DMS53 treated with DMSO at 0.1 percent for 48 hours (cell line): ENCODE measurements around the gene HIVEP2.

Experiments used
- DNase-seq: peaks from one replicate; lab custom pipeline; 2025; ENCODE audit not compliant: unreplicated experiment; lab: John Stamatoyannopoulos, UW

Gene HIVEP2

GRCh38 chr6:142945446-142946180 lies 637 bp upstream of the HIVEP2 start:
- peak; percentile 27 for DNase-seq

GRCh38 chr6:142944124-142945048 lies 590 bp downstream of the HIVEP2 start:
- DNase-seq, result no peak

- no peak for DNase-seq
Measured at GRCh38 chr6:142943711-142944123, 1.3 kb downstream of the HIVEP2 start.

- peak; percentile 41 for DNase-seq
Measured at GRCh38 chr6:142942805-142943227, 2.2 kb downstream of the HIVEP2 start.

GRCh38 chr6:142942238-142942637 lies 2.7 kb downstream of the HIVEP2 start:
- DNase-seq, result no peak

GRCh38 chr6:142941018-142941417 lies 4.0 kb downstream of the HIVEP2 start:
- DNase-seq, result no peak

- no peak for DNase-seq
Measured at GRCh38 chr6:142940487-142940886, 4.5 kb downstream of the HIVEP2 start.

- DNase-seq, result no peak
Measured at GRCh38 chr6:142938510-142938909, 6.5 kb downstream of the HIVEP2 start.

GRCh38 chr6:142937986-142938385 lies 7.0 kb downstream of the HIVEP2 start:
- no peak for DNase-seq

GRCh38 chr6:142935553-142936517 lies 9.1 kb downstream of the HIVEP2 start:
- DNase-seq, result peak; percentile 13

- no peak for DNase-seq
Measured at GRCh38 chr6:142934599-142934998, 10.4 kb downstream of the HIVEP2 start.

- no peak for DNase-seq
Measured at GRCh38 chr6:142934106-142934505, 10.9 kb downstream of the HIVEP2 start.

GRCh38 chr6:142933701-142934100 lies 11.3 kb downstream of the HIVEP2 start:
- no peak for DNase-seq

- DNase-seq, result no peak
Measured at GRCh38 chr6:142932889-142933288, 12.1 kb downstream of the HIVEP2 start.

GRCh38 chr6:142929751-142930358 lies 15.1 kb downstream of the HIVEP2 start:
- no peak for DNase-seq

GRCh38 chr6:142927904-142928303 lies 17.1 kb downstream of the HIVEP2 start:
- no peak for DNase-seq

GRCh38 chr6:142927271-142927580 lies 17.8 kb downstream of the HIVEP2 start:
- DNase-seq, result no peak

GRCh38 chr6:142926494-142927270 lies 18.3 kb downstream of the HIVEP2 start:
- peak; percentile 38 for DNase-seq

- DNase-seq, result no peak
Measured at GRCh38 chr6:142926177-142926493, 18.8 kb downstream of the HIVEP2 start.

- DNase-seq, result no peak
Measured at GRCh38 chr6:142925575-142926110, 19.3 kb downstream of the HIVEP2 start.
